GM21825 (cell line): ENCODE measurements around the gene KCTD18.

Experiments used
- ATAC-seq: cut with Tn5 transposase; IDR thresholded peaks from one replicate; pipeline ENCODE4 v1.9.1; 2021; ENCODE audit warnings: mild to moderate bottlenecking, moderate library complexity; ENCODE audit not compliant: unreplicated experiment

The KCTD18 gene

GRCh38 chr2:200509612-200510433 is at the start of gene KCTD18:
TSS of gene KCTD18 (minus strand) at chr2:200510068. CDS start at chr2:200507016, 3,052 bp downstream.
- peak; percentile 99 for ATAC-seq

GRCh38 chr2:200540793-200541192 is 30.9 kb upstream of the KCTD18 start:
- ATAC-seq: no peak

GRCh38 chr2:200538139-200538538 is 28.3 kb upstream of the KCTD18 start:
- no peak for ATAC-seq

GRCh38 chr2:200534572-200534971 is 24.7 kb upstream of the KCTD18 start:
- ATAC-seq: no peak

GRCh38 chr2:200533754-200534153 is 23.9 kb upstream of the KCTD18 start:
- no peak for ATAC-seq

- no peak for ATAC-seq
Observed at GRCh38 chr2:200528228-200528627, 18.4 kb upstream of the KCTD18 start.

GRCh38 chr2:200525882-200526651 is 16.2 kb upstream of the KCTD18 start, which contains the start of gene SGO2:
TSS of gene SGO2 (plus strand) at chr2:200526207. CDS start at chr2:200532976, 6,769 bp downstream.
- ATAC-seq: peak; percentile 100

- ATAC-seq: no peak
Observed at GRCh38 chr2:200525551-200525881, 15.6 kb upstream of the KCTD18 start.

GRCh38 chr2:200525066-200525465 is 15.2 kb upstream of the KCTD18 start:
- ATAC-seq: no peak

GRCh38 chr2:200523604-200524003 is 13.7 kb upstream of the KCTD18 start:
- no peak for ATAC-seq

GRCh38 chr2:200523158-200523557 is 13.3 kb upstream of the KCTD18 start:
- ATAC-seq: no peak

- no peak for ATAC-seq
Observed at GRCh38 chr2:200515155-200515554, 5.3 kb upstream of the KCTD18 start.

GRCh38 chr2:200509235-200509611 is 645 bp downstream of the KCTD18 start:
- ATAC-seq: no peak

GRCh38 chr2:200507179-200507578 is 2.7 kb downstream of the KCTD18 start:
- ATAC-seq: no peak

- no peak for ATAC-seq
Observed at GRCh38 chr2:200506679-200507078, 3.2 kb downstream of the KCTD18 start.

- no peak for ATAC-seq
Observed at GRCh38 chr2:200502196-200502595, 7.7 kb downstream of the KCTD18 start.

GRCh38 chr2:200498402-200499162 is 11.3 kb downstream of the KCTD18 start:
- ATAC-seq: no peak

- no peak for ATAC-seq
Observed at GRCh38 chr2:200496696-200497095, 13.2 kb downstream of the KCTD18 start.

GRCh38 chr2:200494048-200494447 is 15.8 kb downstream of the KCTD18 start:
- no peak for ATAC-seq

- no peak for ATAC-seq
Observed at GRCh38 chr2:200492656-200493055, 17.2 kb downstream of the KCTD18 start.

GRCh38 chr2:200490001-200490400 is 19.9 kb downstream of the KCTD18 start:
- no peak for ATAC-seq
